H9 (cell line): Measurements from ENCODE around the gene PHLPP2. TPM values are rescaled to one million over a fixed set of nuclear protein-coding genes. Genes with fewer than 3 reads are reported as not detected.

Source experiments
- DNase-seq: peaks from one replicate; pipeline ENCODE4 v3.0.0-alpha.2; 2017
- H2AFZ ChIP-seq: one replicate; pipeline ENCODE4 v1.6.1; 2013; ENCODE audit warnings: mild to moderate bottlenecking, low read length, control low read depth, moderate library complexity
- H2AK5ac ChIP-seq: 2 replicates; pipeline ENCODE4 v1.6.1; 2013; ENCODE audit warnings: low read length, control low read depth, mixed read lengths; ENCODE audit not compliant: insufficient read length
- H2BK120ac ChIP-seq: one replicate; pipeline ENCODE4 v1.6.1; 2013; ENCODE audit warnings: low read depth, mild to moderate bottlenecking, low read length, control low read depth, inconsistent platforms; ENCODE audit not compliant: poor library complexity, severe bottlenecking
- H2BK12ac ChIP-seq: 2 replicates; pipeline ENCODE4 v1.6.1; 2013; ENCODE audit warnings: low read length, control low read depth, mixed read lengths, low read depth; ENCODE audit not compliant: insufficient read length
- H2BK15ac ChIP-seq: 2 replicates; pipeline ENCODE4 v1.6.1; 2013; ENCODE audit warnings: low read depth, low read length, control low read depth
- H2BK20ac ChIP-seq: one replicate; pipeline ENCODE4 v1.6.1; 2013; ENCODE audit warnings: low read depth, mild to moderate bottlenecking, low read length, control low read depth, inconsistent platforms; ENCODE audit not compliant: poor library complexity, severe bottlenecking
- H2BK5ac ChIP-seq: 2 replicates; pipeline ENCODE4 v1.6.1; 2013; ENCODE audit warnings: low read length, control low read depth, mixed read lengths; ENCODE audit not compliant: insufficient read length
- H3K14ac ChIP-seq: 2 replicates; pipeline ENCODE4 v1.6.1; 2013; ENCODE audit warnings: low read length, control low read depth; ENCODE audit not compliant: insufficient read depth
- H3K18ac ChIP-seq: 2 replicates; pipeline ENCODE4 v1.6.1; 2013; ENCODE audit warnings: low read depth, mild to moderate bottlenecking, mixed read lengths, low read length, control low read depth; ENCODE audit not compliant: insufficient read length
- H3K23ac ChIP-seq: 2 replicates; pipeline ENCODE4 v1.6.1; 2013; ENCODE audit warnings: low read length, control low read depth, mixed read lengths, low read depth; ENCODE audit not compliant: insufficient read length
- H3K23me2 ChIP-seq: 2 replicates; pipeline ENCODE4 v1.6.1; 2013; ENCODE audit warnings: low read depth, mild to moderate bottlenecking, mixed read lengths, low read length, control low read depth; ENCODE audit not compliant: insufficient read length, poor library complexity, severe bottlenecking
- H3K27ac ChIP-seq: 2 replicates; pipeline ENCODE4 v1.5.1; 2013; ENCODE audit warnings: low read length, control low read depth, mixed read lengths, low read depth; ENCODE audit not compliant: insufficient read length
- H3K27me3 ChIP-seq: 2 replicates; pipeline ENCODE4 v1.6.1; 2013; ENCODE audit warnings: low read length, control low read depth, inconsistent platforms; ENCODE audit not compliant: insufficient read depth
- H3K4ac ChIP-seq: 2 replicates; pipeline ENCODE4 v1.6.1; 2013; ENCODE audit warnings: low read depth, mild to moderate bottlenecking, control low read depth, inconsistent platforms, low read length, moderate library complexity
- H3K4me1 ChIP-seq: 2 replicates; pipeline ENCODE4 v1.6.1; 2013; ENCODE audit warnings: low read length, control low read depth, inconsistent platforms; ENCODE audit not compliant: insufficient read depth
- H3K4me2 ChIP-seq: 2 replicates; pipeline ENCODE4 v1.6.1; 2013; ENCODE audit warnings: low read length, control low read depth, mixed read lengths; ENCODE audit not compliant: insufficient read length, insufficient read depth
- H3K56ac ChIP-seq: 2 replicates; pipeline ENCODE4 v1.6.1; 2013; ENCODE audit warnings: low read depth, mild to moderate bottlenecking, mixed read lengths, low read length, control low read depth; ENCODE audit not compliant: insufficient read length
- H3K79me1 ChIP-seq: 2 replicates; pipeline ENCODE4 v1.6.1; 2013; ENCODE audit warnings: low read depth, mild to moderate bottlenecking, moderate library complexity, low read length, control low read depth, inconsistent platforms; ENCODE audit not compliant: insufficient read depth, poor library complexity, severe bottlenecking
- H3K79me2 ChIP-seq: 2 replicates; pipeline ENCODE4 v1.6.1; 2013; ENCODE audit warnings: low read length, control low read depth, inconsistent platforms; ENCODE audit not compliant: insufficient read depth
- H3K9ac ChIP-seq: 2 replicates; pipeline ENCODE4 v1.6.1; 2013; ENCODE audit warnings: low read length, control low read depth, mixed read lengths; ENCODE audit not compliant: insufficient read length; ENCODE audit errors: extremely low read depth
- H3K9me3 ChIP-seq: one replicate; pipeline ENCODE4 v1.6.1; 2013; ENCODE audit warnings: low read depth, low read length, inconsistent platforms; ENCODE audit not compliant: control insufficient read depth
- H3T11ph ChIP-seq: one replicate; pipeline ENCODE4 v1.6.1; 2013; ENCODE audit warnings: mild to moderate bottlenecking, low read length, control low read depth, inconsistent platforms
- H4K20me1 ChIP-seq: one replicate; pipeline ENCODE4 v1.6.1; 2013; ENCODE audit not compliant: control insufficient read depth, insufficient read length, insufficient read depth
- H4K5ac ChIP-seq: 2 replicates; pipeline ENCODE4 v1.6.1; 2013; ENCODE audit warnings: low read depth, mild to moderate bottlenecking, mixed read lengths, low read length, control low read depth; ENCODE audit not compliant: insufficient read length
- H4K8ac ChIP-seq: replicated peaks from 2 replicates; pipeline ENCODE4 v1.6.1; 2013; ENCODE audit warnings: low read length, control low read depth, mixed read lengths, low read depth; ENCODE audit not compliant: insufficient read length
- H4K91ac ChIP-seq: 2 replicates; pipeline ENCODE4 v1.6.1; 2013; ENCODE audit warnings: low read depth, mild to moderate bottlenecking, moderate library complexity, mixed read lengths, low read length, control low read depth; ENCODE audit not compliant: insufficient read length
- H3K27ac Mint-ChIP-seq, 3 experiments: 2 replicates in 2 of 3; 3 replicates in 1 of 3; pipeline ENCODE4 v1.8.0; 2020 to 2021; ENCODE audit warnings: mixed read lengths in 3 of 3, mild to moderate bottlenecking in 1 of 3, moderate library complexity in 1 of 3
- H3K27me3 Mint-ChIP-seq: 2 replicates; pipeline ENCODE4 v1.8.0; 2021; ENCODE audit warnings: low read depth, mild to moderate bottlenecking, moderate library complexity, mixed read lengths
- H3K36me3 Mint-ChIP-seq, 3 experiments: 2 replicates in 2 of 3; 3 replicates in 1 of 3; pipeline ENCODE4 v1.8.0; 2020 to 2021; ENCODE audit warnings: low read depth in 3 of 3, mixed read lengths in 3 of 3; ENCODE audit not compliant: insufficient read depth in 1 of 3
- H3K4me1 Mint-ChIP-seq, 2 experiments: 2 replicates each; pipeline ENCODE4 v1.8.0; 2020; ENCODE audit warnings: mixed read lengths in 2 of 2
- H3K4me3 Mint-ChIP-seq, 2 experiments: 2 replicates in 1 of 2; 3 replicates in 1 of 2; pipeline ENCODE4 v1.8.0; 2020 to 2021; ENCODE audit warnings: mild to moderate bottlenecking in 2 of 2, mixed read lengths in 2 of 2, moderate library complexity in 1 of 2
- H3K9me3 Mint-ChIP-seq, 2 experiments: 2 replicates in 1 of 2; 3 replicates in 1 of 2; pipeline ENCODE4 v1.8.0; 2020; ENCODE audit warnings: mild to moderate bottlenecking in 2 of 2, mixed read lengths in 2 of 2, moderate library complexity in 1 of 2
- WGBS: extraction: QIAGEN DNeasy Blood & Tissue Kit; methylation state at CpG from one replicate; pipeline ENCODE4 v1.1.7; 2013; ENCODE audit warnings: missing lambda C conversion rate, low lambda C conversion rate, mixed read lengths; ENCODE audit not compliant: insufficient read length; ENCODE audit errors: extremely low coverage; 5-methylcytosine and 5-hydroxymethylcytosine counted together
- total RNA-seq: library from RNA; stranded (reverse); gene quantifications from 2 replicates; pipeline ENCODE4 v1.2.1, GENCODE V29; 2021
- TF ChIP-seq, protein P1 (sequence below): fragments of 200-600 bp; sonication (generic); conservative IDR thresholded peaks from 3 replicates; pipeline ENCODE4 v1.8.0; 2021; ENCODE audit warnings: antibody characterized with exemption, mild to moderate bottlenecking

Gene PHLPP2
- total RNA-seq, 1 experiment from 2014 or later = 23.2 TPM

DNA sequence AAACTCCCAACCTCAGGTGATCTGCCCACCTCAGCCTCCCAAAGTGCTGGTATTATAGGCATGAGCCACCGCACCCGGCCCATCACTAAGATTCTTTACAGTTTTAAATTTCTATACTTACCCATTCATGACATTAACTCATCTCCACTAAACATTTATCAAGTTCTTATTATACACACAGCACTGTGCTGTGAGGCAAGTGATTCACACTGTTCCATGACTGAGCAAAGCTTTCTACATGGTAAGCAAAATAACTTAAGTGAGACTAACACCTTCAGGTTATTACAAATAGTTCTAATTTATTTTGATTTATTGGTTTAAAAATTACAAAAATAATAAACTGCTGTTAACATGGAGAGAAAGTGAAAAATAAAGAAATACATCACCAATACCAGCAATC is 65.0 kb downstream of the PHLPP2 start:
- Mint-ChIP-seq H3K9me3 (no peaks in the 10 kb centered on the region), H3K27ac (no peak overlapping the region), H3K4me3 (no peak overlapping the region), H3K27me3 (no peaks in the 10 kb centered on the region), H3K36me3 (peaks cover 25 to 71% (median 55%) of the 10 kb centered on the region in 3 experiments; a peak in 6 of 7 replicates), H3K4me1 (no peaks in the 10 kb centered on the region)
- Histone ChIP-seq H3K27me3 (no peaks in the 10 kb centered on the region), H2BK20ac (no peak overlapping the region), H2BK15ac (no peak overlapping the region), H3K4ac (no peak overlapping the region), H3T11ph (no peak overlapping the region), H3K79me1 (no peaks in the 10 kb centered on the region), H3K79me2 (no peaks in the 10 kb centered on the region), H3K14ac (no peak overlapping the region), H3K23me2 (no peaks in the 10 kb centered on the region), H2AK5ac (no peak overlapping the region), H3K4me1 (no peaks in the 10 kb centered on the region), H2BK5ac (no peak overlapping the region), H4K91ac (no peak overlapping the region), H3K56ac (no peak overlapping the region), H2BK120ac (no peak overlapping the region), H3K4me2 (no peak overlapping the region), H3K18ac (no peak overlapping the region), H2AFZ (no peak overlapping the region), H4K5ac (no peak overlapping the region), H4K20me1 (no peaks in the 10 kb centered on the region), H3K9me3 (no peaks in the 10 kb centered on the region), H3K9ac (no peak overlapping the region), H3K23ac (no peak overlapping the region), H2BK12ac (no peak overlapping the region), H3K27ac (no peak overlapping the region), H4K8ac (no peak overlapping the region)
- TF ChIP-seq, protein P1, sequence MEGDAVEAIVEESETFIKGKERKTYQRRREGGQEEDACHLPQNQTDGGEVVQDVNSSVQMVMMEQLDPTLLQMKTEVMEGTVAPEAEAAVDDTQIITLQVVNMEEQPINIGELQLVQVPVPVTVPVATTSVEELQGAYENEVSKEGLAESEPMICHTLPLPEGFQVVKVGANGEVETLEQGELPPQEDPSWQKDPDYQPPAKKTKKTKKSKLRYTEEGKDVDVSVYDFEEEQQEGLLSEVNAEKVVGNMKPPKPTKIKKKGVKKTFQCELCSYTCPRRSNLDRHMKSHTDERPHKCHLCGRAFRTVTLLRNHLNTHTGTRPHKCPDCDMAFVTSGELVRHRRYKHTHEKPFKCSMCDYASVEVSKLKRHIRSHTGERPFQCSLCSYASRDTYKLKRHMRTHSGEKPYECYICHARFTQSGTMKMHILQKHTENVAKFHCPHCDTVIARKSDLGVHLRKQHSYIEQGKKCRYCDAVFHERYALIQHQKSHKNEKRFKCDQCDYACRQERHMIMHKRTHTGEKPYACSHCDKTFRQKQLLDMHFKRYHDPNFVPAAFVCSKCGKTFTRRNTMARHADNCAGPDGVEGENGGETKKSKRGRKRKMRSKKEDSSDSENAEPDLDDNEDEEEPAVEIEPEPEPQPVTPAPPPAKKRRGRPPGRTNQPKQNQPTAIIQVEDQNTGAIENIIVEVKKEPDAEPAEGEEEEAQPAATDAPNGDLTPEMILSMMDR = no peak
- no peak for DNase-seq
- WGBS = no CpG with 5 or more reads among the region's 2 CpGs
